HG02798 (cell line): Measurements from ENCODE around the gene WNT10A.
"Not testable (repeated sequence)": the region's sequence is repeated elsewhere in the genome, so short reads cannot be mapped to it uniquely, and the experiment has no call there.

Experiments
- ATAC-seq: cut with Tn5 transposase; IDR thresholded peaks from one replicate; pipeline ENCODE4 v1.9.1; 2021; ENCODE audit warnings: mild to moderate bottlenecking; ENCODE audit not compliant: unreplicated experiment, poor library complexity

The WNT10A gene

GRCh38 chr2:218924757-218925156, 44.1 kb downstream of the WNT10A start:
- no peak for ATAC-seq

GRCh38 chr2:218925434-218925833, 44.8 kb downstream of the WNT10A start:
- no peak for ATAC-seq

GRCh38 chr2:218927422-218927821, 46.8 kb downstream of the WNT10A start:
- ATAC-seq: no peak

- ATAC-seq: no peak
These were observed 47.2 kb downstream of the WNT10A start for GRCh38 chr2:218927876-218928275.

- not testable (repeated sequence) for ATAC-seq
These were observed 49.8 kb downstream of the WNT10A start for GRCh38 chr2:218930488-218930887.

GRCh38 chr2:218931751-218932150, 51.1 kb downstream of the WNT10A start:
- not testable (repeated sequence) for ATAC-seq
